ENCODE results near the gene YLPM1. TPM values are rescaled to one million over a fixed set of nuclear protein-coding genes. Genes with fewer than 3 reads are reported as not detected.

Gene YLPM1
- total RNA-seq, 2 donors from 2014 or later, result 39.0 to 71.9 TPM

DNA sequence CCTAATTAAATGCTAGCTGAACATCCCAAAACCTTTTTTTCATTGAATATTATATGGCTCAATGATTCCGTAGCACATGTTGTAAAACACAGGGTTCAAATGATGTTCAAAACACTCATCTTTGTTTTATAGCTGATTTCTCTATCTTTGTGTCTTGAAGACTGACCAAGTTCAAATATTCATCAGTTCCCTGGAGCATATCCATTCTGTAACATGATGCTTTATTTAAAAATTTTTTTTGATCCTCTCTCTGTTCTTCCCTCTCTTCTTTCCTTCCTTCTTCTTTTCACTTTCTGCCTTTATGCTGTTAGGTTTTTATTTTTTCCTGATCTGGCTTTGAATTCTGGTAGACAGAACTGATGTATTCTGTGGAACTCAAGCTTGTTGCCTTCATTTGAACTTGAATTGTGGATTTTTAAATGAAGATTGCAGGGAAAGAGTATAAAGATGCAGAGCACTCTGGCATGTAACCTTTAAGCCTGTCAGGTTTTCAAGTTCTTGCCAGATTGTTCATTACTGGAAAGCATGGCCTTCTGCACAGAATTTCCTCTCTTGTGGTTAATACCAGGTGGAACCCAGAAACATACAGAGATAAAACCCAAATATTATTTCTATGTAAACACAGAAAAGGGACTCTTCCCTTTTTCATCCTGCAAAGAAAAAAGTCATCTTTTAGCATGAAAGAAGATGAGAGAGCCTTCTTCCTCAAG, 73.3 kb downstream of the YLPM1 start:
- no peak for TF ChIP-seq POLR2AphosphoS5 (IDR thresholded peaks at IDR 0.05)
- TF ChIP-seq, protein P1, sequence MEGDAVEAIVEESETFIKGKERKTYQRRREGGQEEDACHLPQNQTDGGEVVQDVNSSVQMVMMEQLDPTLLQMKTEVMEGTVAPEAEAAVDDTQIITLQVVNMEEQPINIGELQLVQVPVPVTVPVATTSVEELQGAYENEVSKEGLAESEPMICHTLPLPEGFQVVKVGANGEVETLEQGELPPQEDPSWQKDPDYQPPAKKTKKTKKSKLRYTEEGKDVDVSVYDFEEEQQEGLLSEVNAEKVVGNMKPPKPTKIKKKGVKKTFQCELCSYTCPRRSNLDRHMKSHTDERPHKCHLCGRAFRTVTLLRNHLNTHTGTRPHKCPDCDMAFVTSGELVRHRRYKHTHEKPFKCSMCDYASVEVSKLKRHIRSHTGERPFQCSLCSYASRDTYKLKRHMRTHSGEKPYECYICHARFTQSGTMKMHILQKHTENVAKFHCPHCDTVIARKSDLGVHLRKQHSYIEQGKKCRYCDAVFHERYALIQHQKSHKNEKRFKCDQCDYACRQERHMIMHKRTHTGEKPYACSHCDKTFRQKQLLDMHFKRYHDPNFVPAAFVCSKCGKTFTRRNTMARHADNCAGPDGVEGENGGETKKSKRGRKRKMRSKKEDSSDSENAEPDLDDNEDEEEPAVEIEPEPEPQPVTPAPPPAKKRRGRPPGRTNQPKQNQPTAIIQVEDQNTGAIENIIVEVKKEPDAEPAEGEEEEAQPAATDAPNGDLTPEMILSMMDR (IDR thresholded peaks at IDR 0.05), result no peak
- TF ChIP-seq POLR2A (IDR thresholded peaks at IDR 0.05), result no peak

DNA sequence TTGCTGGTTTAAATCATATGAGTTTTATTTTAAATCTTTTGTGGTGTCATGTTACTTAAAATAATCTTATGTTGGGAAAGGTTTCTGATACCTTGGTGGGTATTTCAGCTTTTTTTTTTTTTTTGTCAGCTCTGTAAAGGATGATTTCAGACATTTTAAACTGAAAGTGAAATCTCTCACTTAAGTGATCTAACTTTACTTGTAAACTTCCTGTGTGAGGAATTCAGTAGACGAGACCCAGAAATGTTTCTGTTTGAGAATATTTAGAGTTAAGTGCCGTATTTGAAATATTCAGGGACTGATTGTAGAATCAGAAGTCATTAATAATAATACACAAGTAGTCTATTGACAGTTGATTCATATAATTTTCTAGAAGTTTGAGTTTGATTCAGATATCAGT, 75.0 kb downstream of the YLPM1 start:
- no peak overlapping the region for H3K4me3 ChIP-seq
- 42% methylated on average over 2 of the region's 2 CpGs for WGBS
- H3K36me3 ChIP-seq, result no peaks in the 10 kb centered on the region
- no peaks in the 10 kb centered on the region for H3K27me3 ChIP-seq (replicated peaks; ENCODE audit: insufficient read depth)
- intact Hi-C loops (cut with DNase I), result no loop called here
- no peak for TF ChIP-seq POLR2AphosphoS5 (IDR thresholded peaks at IDR 0.05)
- no peak for TF ChIP-seq POLR2A (IDR thresholded peaks at IDR 0.05)
- TF ChIP-seq, protein P1 (IDR thresholded peaks at IDR 0.05), result no peak
- H3K9me3 ChIP-seq, result no peaks in the 10 kb centered on the region
- no peak for DNase-seq (ENCODE audit: low spot score)
- peaks cover 4% of the 10 kb centered on the region for H3K4me1 ChIP-seq (replicated peaks)
- no peak overlapping the region for H3K27ac ChIP-seq

More for the DNA sequence above, 73.3 kb downstream of the YLPM1 start:
- Histone ChIP-seq H3K27me3 (replicated peaks; ENCODE audit: insufficient read depth) (no peaks in the 10 kb centered on the region), H3K4me1 (replicated peaks) (peaks cover 4% of the 10 kb centered on the region), H3K36me3 (no peaks in the 10 kb centered on the region), H3K9me3 (no peaks in the 10 kb centered on the region), H3K4me3 (no peak overlapping the region), H3K27ac (peak overlapping the region in 1 of 2 donors; percentile 20)
- WGBS, result 32% methylated on average over 1 of the region's 1 CpG
- intact Hi-C loops (cut with DNase I), result no loop called here
- DNase-seq (ENCODE audit: low spot score), result no peak

DNA sequence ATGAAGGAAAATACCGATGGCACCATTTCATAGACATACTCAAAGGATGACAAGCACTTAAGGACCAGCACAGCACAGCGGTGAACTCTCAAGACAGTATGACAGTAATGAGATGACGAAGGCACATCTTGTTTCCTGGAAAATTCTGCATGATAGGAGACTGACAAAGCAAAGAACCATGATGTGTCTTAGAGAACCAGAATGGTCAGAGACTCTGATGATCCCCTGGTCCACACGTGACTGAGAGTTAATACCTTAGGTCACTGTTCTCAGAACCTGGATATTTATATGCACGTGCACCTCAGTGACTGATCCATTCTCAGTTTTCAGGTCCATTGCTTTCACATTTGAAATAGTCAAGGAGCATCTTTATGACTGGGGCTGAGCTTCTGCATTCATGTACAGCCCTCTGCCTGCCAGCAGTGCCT, 77.5 kb downstream of the YLPM1 start:
- Histone ChIP-seq H3K36me3 (no peaks in the 10 kb centered on the region), H3K27me3 (replicated peaks; ENCODE audit: insufficient read depth) (no peaks in the 10 kb centered on the region), H3K4me1 (replicated peaks) (peaks cover 4% of the 10 kb centered on the region), H3K27ac (no peak overlapping the region), H3K9me3 (no peaks in the 10 kb centered on the region), H3K4me3 (no peak overlapping the region)
- 93% methylated on average over 5 of the region's 5 CpGs for WGBS
- no peak for DNase-seq (ENCODE audit: low spot score)
- intact Hi-C loops (cut with DNase I), result no loop called here
- TF ChIP-seq, protein P1 (IDR thresholded peaks at IDR 0.05), result no peak
- TF ChIP-seq POLR2AphosphoS5 (IDR thresholded peaks at IDR 0.05) (no peak), POLR2A (IDR thresholded peaks at IDR 0.05) (no peak)

DNA sequence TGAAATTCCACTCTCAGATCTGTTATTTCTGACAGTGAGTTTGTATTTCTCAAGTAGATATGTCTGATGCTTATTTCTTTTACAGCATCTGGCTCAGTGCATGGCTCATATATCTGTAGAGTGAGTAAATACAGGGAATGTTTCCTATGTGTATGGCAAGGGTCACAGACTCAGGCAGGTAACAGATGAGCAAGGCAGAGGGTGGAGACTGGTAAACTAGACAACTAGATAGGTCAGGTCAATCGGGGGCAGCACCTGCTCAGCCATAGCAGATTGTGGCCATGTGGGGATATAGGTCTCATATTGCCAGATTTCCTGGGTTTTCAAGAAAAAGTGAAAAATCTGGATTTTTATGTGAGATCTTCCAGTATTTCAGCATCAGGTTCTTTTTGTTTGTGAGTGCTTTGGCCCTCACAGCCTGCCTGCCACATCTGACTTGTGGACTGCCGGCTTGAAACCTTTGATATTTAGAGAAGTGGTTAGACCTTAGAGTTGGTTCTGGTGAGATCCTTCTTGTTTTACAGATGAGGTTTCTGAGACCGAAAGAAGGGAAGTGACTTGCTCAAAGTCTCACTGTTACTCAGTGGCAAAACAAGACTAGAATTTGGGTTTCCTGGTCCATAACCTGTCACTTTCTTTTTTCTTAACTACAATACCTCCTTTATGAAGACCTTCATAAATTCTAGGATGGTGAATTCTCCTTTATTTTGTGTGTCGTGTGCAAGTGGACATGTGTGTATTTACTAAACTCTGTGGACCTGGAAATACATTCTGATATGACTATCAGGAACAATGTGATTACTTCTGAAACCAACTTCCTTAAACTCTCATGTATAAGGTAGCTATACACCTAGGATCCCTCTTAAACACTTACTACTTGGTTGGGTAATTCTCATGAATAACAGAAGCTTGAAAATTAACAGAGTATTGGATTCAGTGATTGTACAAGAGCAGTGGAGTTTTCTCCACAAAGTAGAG, 78.4 kb downstream of the YLPM1 start:
- Histone ChIP-seq H3K27ac (no peak overlapping the region), H3K4me3 (no peak overlapping the region), H3K4me1 (replicated peaks) (peaks cover 7% of the 10 kb centered on the region), H3K9me3 (no peaks in the 10 kb centered on the region), H3K27me3 (replicated peaks; ENCODE audit: insufficient read depth) (no peaks in the 10 kb centered on the region), H3K36me3 (no peaks in the 10 kb centered on the region)
- no peak for DNase-seq (ENCODE audit: low spot score)
- TF ChIP-seq POLR2AphosphoS5 (IDR thresholded peaks at IDR 0.05) (no peak), POLR2A (IDR thresholded peaks at IDR 0.05) (no peak)
- TF ChIP-seq, protein P1 (IDR thresholded peaks at IDR 0.05), result no peak
- intact Hi-C loops (cut with DNase I), result no loop called here
- WGBS, result 88% methylated on average over 4 of the region's 4 CpGs
